HEK293 (cell line): ENCODE measurements around the gene CACNA2D3.

Experiments
- GLI2 ChIP-seq: fragments of 450-650 bp; formaldehyde crosslinking; IDR thresholded peaks from 2 replicates; pipeline ENCODE4; 2017; ENCODE audit warnings: missing biosample characterization, missing genetic modification characterization, low read depth, borderline replicate concordance
- ZBTB20 ChIP-seq: fragments of 450-650 bp; formaldehyde crosslinking; IDR thresholded peaks from 2 replicates; pipeline ENCODE4 v1.5.1; 2016; ENCODE audit warnings: missing biosample characterization, missing genetic modification characterization
- ZNF571 ChIP-seq: fragments of 450-650 bp; formaldehyde crosslinking; IDR thresholded peaks from 2 replicates; pipeline ENCODE4 v1.5.0; 2017; ENCODE audit warnings: missing biosample characterization, missing genetic modification characterization
- TF ChIP-seq, protein P1 (sequence below): fragments of 450-650 bp; formaldehyde crosslinking; IDR thresholded peaks from 2 replicates; pipeline ENCODE4 v1.5.1; 2016; ENCODE audit warnings: missing biosample characterization, missing genetic modification characterization
- TF ChIP-seq, protein P2 (sequence below): fragments of 450-650 bp; formaldehyde crosslinking; IDR thresholded peaks from 2 replicates; pipeline ENCODE4 v1.5.1; 2016; ENCODE audit warnings: missing biosample characterization, missing genetic modification characterization
- TF ChIP-seq, protein P3 (sequence below): fragments of 450-650 bp; formaldehyde crosslinking; IDR thresholded peaks from 2 replicates; pipeline ENCODE4 v1.5.1; 2016; ENCODE audit warnings: missing biosample characterization, missing genetic modification characterization

DNA sequence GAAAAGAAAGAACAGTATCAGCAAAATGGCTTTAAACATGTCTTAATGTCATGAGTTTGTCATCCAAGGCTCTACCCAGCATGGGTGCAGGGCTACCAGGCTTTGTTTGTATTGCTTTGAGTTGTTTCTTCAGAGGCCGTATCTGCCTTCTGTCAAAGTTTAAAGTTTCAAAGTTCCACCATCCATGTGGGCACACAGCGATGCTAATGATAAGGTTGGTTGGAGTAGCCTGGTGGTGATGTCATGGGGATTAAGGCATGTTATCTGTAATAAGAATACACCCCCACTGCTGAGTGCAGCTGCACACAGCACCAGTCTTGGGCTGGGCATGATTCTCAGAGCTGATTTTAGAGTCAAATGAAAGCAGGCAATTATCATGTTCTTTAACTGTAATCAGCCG lies 877.5 kb downstream of the CACNA2D3 start:
- no peak for TF ChIP-seq GLI2 (tag by site-specific recombination)
- TF ChIP-seq ZBTB20 = no peak
- TF ChIP-seq, protein P1, sequence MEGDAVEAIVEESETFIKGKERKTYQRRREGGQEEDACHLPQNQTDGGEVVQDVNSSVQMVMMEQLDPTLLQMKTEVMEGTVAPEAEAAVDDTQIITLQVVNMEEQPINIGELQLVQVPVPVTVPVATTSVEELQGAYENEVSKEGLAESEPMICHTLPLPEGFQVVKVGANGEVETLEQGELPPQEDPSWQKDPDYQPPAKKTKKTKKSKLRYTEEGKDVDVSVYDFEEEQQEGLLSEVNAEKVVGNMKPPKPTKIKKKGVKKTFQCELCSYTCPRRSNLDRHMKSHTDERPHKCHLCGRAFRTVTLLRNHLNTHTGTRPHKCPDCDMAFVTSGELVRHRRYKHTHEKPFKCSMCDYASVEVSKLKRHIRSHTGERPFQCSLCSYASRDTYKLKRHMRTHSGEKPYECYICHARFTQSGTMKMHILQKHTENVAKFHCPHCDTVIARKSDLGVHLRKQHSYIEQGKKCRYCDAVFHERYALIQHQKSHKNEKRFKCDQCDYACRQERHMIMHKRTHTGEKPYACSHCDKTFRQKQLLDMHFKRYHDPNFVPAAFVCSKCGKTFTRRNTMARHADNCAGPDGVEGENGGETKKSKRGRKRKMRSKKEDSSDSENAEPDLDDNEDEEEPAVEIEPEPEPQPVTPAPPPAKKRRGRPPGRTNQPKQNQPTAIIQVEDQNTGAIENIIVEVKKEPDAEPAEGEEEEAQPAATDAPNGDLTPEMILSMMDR (tag by site-specific recombination) = no peak
- no peak for TF ChIP-seq ZNF571 (tag by site-specific recombination)
- TF ChIP-seq, protein P2, sequence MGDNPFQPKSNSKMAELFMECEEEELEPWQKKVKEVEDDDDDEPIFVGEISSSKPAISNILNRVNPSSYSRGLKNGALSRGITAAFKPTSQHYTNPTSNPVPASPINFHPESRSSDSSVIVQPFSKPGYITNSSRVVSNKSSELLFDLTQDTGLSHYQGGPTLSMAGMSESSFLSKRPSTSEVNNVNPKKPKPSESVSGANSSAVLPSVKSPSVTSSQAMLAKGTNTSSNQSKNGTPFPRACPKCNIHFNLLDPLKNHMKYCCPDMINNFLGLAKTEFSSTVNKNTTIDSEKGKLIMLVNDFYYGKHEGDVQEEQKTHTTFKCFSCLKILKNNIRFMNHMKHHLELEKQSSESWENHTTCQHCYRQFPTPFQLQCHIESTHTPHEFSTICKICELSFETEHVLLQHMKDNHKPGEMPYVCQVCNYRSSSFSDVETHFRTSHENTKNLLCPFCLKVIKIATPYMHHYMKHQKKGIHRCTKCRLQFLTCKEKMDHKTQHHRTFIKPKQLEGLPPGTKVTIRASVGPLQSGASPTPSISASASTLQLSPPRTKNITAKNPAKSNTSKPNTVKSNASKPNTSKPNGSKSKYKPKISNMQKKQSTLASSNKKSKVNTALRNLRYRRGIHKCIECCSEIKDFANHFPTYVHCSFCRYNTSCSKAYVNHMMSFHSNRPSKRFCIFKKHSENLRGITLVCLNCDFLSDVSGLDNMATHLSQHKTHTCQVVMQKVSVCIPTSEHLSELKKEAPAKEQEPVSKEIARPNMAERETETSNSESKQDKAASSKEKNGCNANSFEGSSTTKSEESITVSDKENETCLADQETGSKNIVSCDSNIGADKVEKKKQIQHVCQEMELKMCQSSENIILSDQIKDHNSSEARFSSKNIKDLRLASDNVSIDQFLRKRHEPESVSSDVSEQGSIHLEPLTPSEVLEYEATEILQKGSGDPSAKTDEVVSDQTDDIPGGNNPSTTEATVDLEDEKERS (tag by site-specific recombination) = no peak
- TF ChIP-seq, protein P3, sequence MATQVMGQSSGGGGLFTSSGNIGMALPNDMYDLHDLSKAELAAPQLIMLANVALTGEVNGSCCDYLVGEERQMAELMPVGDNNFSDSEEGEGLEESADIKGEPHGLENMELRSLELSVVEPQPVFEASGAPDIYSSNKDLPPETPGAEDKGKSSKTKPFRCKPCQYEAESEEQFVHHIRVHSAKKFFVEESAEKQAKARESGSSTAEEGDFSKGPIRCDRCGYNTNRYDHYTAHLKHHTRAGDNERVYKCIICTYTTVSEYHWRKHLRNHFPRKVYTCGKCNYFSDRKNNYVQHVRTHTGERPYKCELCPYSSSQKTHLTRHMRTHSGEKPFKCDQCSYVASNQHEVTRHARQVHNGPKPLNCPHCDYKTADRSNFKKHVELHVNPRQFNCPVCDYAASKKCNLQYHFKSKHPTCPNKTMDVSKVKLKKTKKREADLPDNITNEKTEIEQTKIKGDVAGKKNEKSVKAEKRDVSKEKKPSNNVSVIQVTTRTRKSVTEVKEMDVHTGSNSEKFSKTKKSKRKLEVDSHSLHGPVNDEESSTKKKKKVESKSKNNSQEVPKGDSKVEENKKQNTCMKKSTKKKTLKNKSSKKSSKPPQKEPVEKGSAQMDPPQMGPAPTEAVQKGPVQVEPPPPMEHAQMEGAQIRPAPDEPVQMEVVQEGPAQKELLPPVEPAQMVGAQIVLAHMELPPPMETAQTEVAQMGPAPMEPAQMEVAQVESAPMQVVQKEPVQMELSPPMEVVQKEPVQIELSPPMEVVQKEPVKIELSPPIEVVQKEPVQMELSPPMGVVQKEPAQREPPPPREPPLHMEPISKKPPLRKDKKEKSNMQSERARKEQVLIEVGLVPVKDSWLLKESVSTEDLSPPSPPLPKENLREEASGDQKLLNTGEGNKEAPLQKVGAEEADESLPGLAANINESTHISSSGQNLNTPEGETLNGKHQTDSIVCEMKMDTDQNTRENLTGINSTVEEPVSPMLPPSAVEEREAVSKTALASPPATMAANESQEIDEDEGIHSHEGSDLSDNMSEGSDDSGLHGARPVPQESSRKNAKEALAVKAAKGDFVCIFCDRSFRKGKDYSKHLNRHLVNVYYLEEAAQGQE (tag by site-specific recombination) = no peak
